NCI-H2196 (cell line): ENCODE results near the gene WDR70.
"Not testable (repeated sequence)": the region's sequence is repeated elsewhere in the genome, so short reads cannot be mapped to it uniquely, and the experiment has no call there.

Experiments
- DNase-seq: peaks from one replicate; lab custom pipeline; 2025; ENCODE audit not compliant: unreplicated experiment; lab: John Stamatoyannopoulos, UW

The WDR70 gene

GRCh38 chr5:37787742-37788141, 408.6 kb downstream of the WDR70 start:
- no peak for DNase-seq

GRCh38 chr5:37789991-37790390, 410.9 kb downstream of the WDR70 start:
- no peak for DNase-seq

GRCh38 chr5:37791321-37791720, 412.2 kb downstream of the WDR70 start:
- no peak for DNase-seq

- DNase-seq, result no peak
Observed at GRCh38 chr5:37792975-37793631, 414.0 kb downstream of the WDR70 start.

GRCh38 chr5:37795292-37795691, 416.2 kb downstream of the WDR70 start:
- DNase-seq, result not testable (repeated sequence)

- DNase-seq, result not testable (repeated sequence)
Observed at GRCh38 chr5:37796435-37796834, 417.3 kb downstream of the WDR70 start.

- no peak for DNase-seq
Observed at GRCh38 chr5:37799865-37800421, 420.8 kb downstream of the WDR70 start.

GRCh38 chr5:37801521-37801920, 422.4 kb downstream of the WDR70 start:
- no peak for DNase-seq
